KMS-11 (cell line): ENCODE measurements around the gene LIN28A.

Source experiments
- H2AFZ ChIP-seq: fragments of 200-600 bp; sonication (generic); 2 replicates; pipeline ENCODE4 v1.6.1; 2016; ENCODE audit warnings: antibody characterized with exemption, mixed run types, low read depth
- H3K27ac ChIP-seq: fragments of 200-600 bp; sonication (generic); 2 replicates; pipeline ENCODE4 v1.6.1; 2016; ENCODE audit warnings: mild to moderate bottlenecking, mixed run types
- H3K27me3 ChIP-seq: fragments of 200-600 bp; sonication (generic); 2 replicates; pipeline ENCODE4 v1.6.1; 2017; ENCODE audit warnings: mild to moderate bottlenecking, low read depth, mixed run types, moderate library complexity; ENCODE audit not compliant: insufficient read depth
- H3K36me3 ChIP-seq: fragments of 200-600 bp; sonication (generic); 2 replicates; pipeline ENCODE4 v1.6.1; 2017; ENCODE audit warnings: mild to moderate bottlenecking, mixed run types; ENCODE audit not compliant: insufficient read depth
- H3K4me1 ChIP-seq: fragments of 200-600 bp; sonication (generic); 2 replicates; pipeline ENCODE4 v1.6.1; 2016; ENCODE audit warnings: mild to moderate bottlenecking, low read depth, mixed run types; ENCODE audit not compliant: poor library complexity, severe bottlenecking
- H3K4me2 ChIP-seq: fragments of 200-600 bp; sonication (generic); 2 replicates; pipeline ENCODE4 v1.7.0; 2016; ENCODE audit warnings: mild to moderate bottlenecking, mixed run types
- H3K4me3 ChIP-seq: fragments of 200-600 bp; sonication (generic); IDR thresholded peaks from 2 replicates; pipeline ENCODE4 v1.6.1; 2017; ENCODE audit warnings: low read depth, low read length, mixed read lengths; ENCODE audit not compliant: insufficient read depth
- H3K79me2 ChIP-seq: fragments of 200-600 bp; sonication (generic); 2 replicates; pipeline ENCODE4 v1.6.1; 2016; ENCODE audit warnings: low read depth, mixed run types; ENCODE audit not compliant: insufficient read depth
- H3K9ac ChIP-seq: fragments of 200-600 bp; sonication (generic); 2 replicates; pipeline ENCODE4 v1.6.1; 2016; ENCODE audit warnings: mild to moderate bottlenecking, mixed run types
- H4K20me1 ChIP-seq: fragments of 200-600 bp; sonication (generic); 2 replicates; pipeline ENCODE4 v1.6.1; 2016; ENCODE audit warnings: mild to moderate bottlenecking, mixed run types; ENCODE audit not compliant: insufficient read depth
- CTCF ChIP-seq: fragments of 200-600 bp; sonication (generic); conservative IDR thresholded peaks from 2 replicates; pipeline ENCODE4 v1.6.1; 2017; ENCODE audit warnings: low read depth, mild to moderate bottlenecking, antibody characterized with exemption, low read length, moderate library complexity, mixed read lengths

Gene LIN28A

GRCh38 chr1:26459148-26459547 lies 48.5 kb downstream of the LIN28A start:
- Histone ChIP-seq H3K4me3 (no peak overlapping the region), H3K9ac (no peak overlapping the region), H3K4me1 (no peaks in the 10 kb centered on the region), H3K4me2 (no peak overlapping the region), H4K20me1 (no peaks in the 10 kb centered on the region), H2AFZ (no peak overlapping the region), H3K27me3 (no peaks in the 10 kb centered on the region), H3K27ac (no peak overlapping the region), H3K36me3 (no peaks in the 10 kb centered on the region), H3K79me2 (no peaks in the 10 kb centered on the region)
- TF ChIP-seq CTCF: no peak

GRCh38 chr1:26459573-26460031 lies 49.0 kb downstream of the LIN28A start:
- Histone ChIP-seq H3K79me2 (no peaks in the 10 kb centered on the region), H3K4me2 (no peak overlapping the region), H3K36me3 (no peaks in the 10 kb centered on the region), H3K27ac (no peak overlapping the region), H3K4me1 (no peaks in the 10 kb centered on the region), H3K9ac (no peak overlapping the region), H4K20me1 (no peaks in the 10 kb centered on the region), H3K27me3 (no peaks in the 10 kb centered on the region), H2AFZ (no peak overlapping the region), H3K4me3 (no peak overlapping the region)
- TF ChIP-seq CTCF: no peak

- Histone ChIP-seq H3K4me1 (peaks cover 21% of the 10 kb centered on the region), H3K27ac (no peak overlapping the region), H2AFZ (no peak overlapping the region), H3K4me2 (no peak overlapping the region), H3K27me3 (no peaks in the 10 kb centered on the region), H3K79me2 (peaks cover 9% of the 10 kb centered on the region), H4K20me1 (peaks cover 8% of the 10 kb centered on the region; the same call in 1 of the 2 replicates), H3K36me3 (no peaks in the 10 kb centered on the region), H3K9ac (no peak overlapping the region), H3K4me3 (no peak overlapping the region)
- no peak for TF ChIP-seq CTCF
These were observed 58.3 kb downstream of the LIN28A start for GRCh38 chr1:26468911-26469310.

GRCh38 chr1:26469558-26469957 lies 58.9 kb downstream of the LIN28A start:
- peaks cover 15% of the 10 kb centered on the region for H3K79me2 ChIP-seq
- H3K9ac ChIP-seq: no peak overlapping the region
- H4K20me1 ChIP-seq: peaks cover 10% of the 10 kb centered on the region; the same call in 1 of the 2 replicates
- peaks cover 28% of the 10 kb centered on the region for H3K4me1 ChIP-seq
- H3K4me3 ChIP-seq: no peak overlapping the region
- H3K27me3 ChIP-seq: no peaks in the 10 kb centered on the region
- H2AFZ ChIP-seq: no peak overlapping the region
- H3K36me3 ChIP-seq: no peaks in the 10 kb centered on the region
- H3K4me2 ChIP-seq: no peak overlapping the region
- no peak overlapping the region for H3K27ac ChIP-seq
- TF ChIP-seq CTCF: no peak
